Gastrocnemius medialis (tissue), 4 donors: Measurements from ENCODE around the gene RGS19.

Source experiments
- POLR2A ChIP-seq, 2 donors: fragments of 450-650 bp; IDR thresholded peaks; one replicate each; pipeline ENCODE4 v1.6.1; 2017; ENCODE audit warnings: antibody characterized with exemption in 2 of 2, mild to moderate bottlenecking in 2 of 2, moderate library complexity in 2 of 2
- TF ChIP-seq, protein P1 (sequence below), 5 experiments: fragments of 450-650 bp in 3 of 5; fragments of 200-600 bp in 2 of 5; sonication (generic) in 2 of 5; IDR thresholded peaks in 4 of 5; conservative IDR thresholded peaks in 1 of 5; 1 replicate in 4 of 5; 2 replicates in 1 of 5; pipeline ENCODE4 v1.5.1; 2016 to 2019; ENCODE audit warnings: antibody characterized with exemption in 5 of 5, mild to moderate bottlenecking in 3 of 5, moderate library complexity in 3 of 5

DNA sequence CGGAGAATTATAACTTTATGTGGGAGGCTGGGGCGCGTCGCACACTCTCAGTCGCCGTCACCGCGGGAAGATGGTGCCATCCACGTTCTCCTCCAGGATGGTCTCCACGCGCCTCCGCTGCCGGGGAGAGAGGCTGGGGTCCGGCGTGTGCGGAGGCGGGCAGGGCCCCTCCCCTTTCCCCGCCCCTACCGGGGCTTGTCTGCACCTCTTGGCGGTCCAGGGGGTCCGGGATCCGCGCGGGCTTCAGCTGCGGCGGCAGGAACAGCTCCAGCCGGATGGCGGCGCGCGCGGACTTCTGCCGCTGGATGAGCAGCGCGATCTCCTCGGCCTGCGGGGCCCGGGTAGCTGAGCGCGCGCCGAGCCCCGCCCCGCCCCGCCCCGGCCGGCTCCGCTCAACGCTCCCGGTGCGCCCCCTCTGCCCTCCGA is 4.1 kb upstream of the RGS19 start:
- TF ChIP-seq, protein P1, sequence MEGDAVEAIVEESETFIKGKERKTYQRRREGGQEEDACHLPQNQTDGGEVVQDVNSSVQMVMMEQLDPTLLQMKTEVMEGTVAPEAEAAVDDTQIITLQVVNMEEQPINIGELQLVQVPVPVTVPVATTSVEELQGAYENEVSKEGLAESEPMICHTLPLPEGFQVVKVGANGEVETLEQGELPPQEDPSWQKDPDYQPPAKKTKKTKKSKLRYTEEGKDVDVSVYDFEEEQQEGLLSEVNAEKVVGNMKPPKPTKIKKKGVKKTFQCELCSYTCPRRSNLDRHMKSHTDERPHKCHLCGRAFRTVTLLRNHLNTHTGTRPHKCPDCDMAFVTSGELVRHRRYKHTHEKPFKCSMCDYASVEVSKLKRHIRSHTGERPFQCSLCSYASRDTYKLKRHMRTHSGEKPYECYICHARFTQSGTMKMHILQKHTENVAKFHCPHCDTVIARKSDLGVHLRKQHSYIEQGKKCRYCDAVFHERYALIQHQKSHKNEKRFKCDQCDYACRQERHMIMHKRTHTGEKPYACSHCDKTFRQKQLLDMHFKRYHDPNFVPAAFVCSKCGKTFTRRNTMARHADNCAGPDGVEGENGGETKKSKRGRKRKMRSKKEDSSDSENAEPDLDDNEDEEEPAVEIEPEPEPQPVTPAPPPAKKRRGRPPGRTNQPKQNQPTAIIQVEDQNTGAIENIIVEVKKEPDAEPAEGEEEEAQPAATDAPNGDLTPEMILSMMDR (IDR thresholded peaks at IDR 0.05 in 4 of 5, conservative IDR thresholded peaks at IDR 0.05 in 1 of 5), result peak in 4 of 5 experiments; percentile 37 to 60 (median 59)
- TF ChIP-seq POLR2A (IDR thresholded peaks at IDR 0.05), result no peak
